GM19463 (cell line): ENCODE data around the gene INSIG1.

ENCODE experiments used
- ATAC-seq: cut with Tn5 transposase; IDR thresholded peaks from one replicate; pipeline ENCODE4 v1.9.1; 2021; ENCODE audit warnings: mild to moderate bottlenecking, moderate library complexity; ENCODE audit not compliant: unreplicated experiment

Gene INSIG1

DNA sequence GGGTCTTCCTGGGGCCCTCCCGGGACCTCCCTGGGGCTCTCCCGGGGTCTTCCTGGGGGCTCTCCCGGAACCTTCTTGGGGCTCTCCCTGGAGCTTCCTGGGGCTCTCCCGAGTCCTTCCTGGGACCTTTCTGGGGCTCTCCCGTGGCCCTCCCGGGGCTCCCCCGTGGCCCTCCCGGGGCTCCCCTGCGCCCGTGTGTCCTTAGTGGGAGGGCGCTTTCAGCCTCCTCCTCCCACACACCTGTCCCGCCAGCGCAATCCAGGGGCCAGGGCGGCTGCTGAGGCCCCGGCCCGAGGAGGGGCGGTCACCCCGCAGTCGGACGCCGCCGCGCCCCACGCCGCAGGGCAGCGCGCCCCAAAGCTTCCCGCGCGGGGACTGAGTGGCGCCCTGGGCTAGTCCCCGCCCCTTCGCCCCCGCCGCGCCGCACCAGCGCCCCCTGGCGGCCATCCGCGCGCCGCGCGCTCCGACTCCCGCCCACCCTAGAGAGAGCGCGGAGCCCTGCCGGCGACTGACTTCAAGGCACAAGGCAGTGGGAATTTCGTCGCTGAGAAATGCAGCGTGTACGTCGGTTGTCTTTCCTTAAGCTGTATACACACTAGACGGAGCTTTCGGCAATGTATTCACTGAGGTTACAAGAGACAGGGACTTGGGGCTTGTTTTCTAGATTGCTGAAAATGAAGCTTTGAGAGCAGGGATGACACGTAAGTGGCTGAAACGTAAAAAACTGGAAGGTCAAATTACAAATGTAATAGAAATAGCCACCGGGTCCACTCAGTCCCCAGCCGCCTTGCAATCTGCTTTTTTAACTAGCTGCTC, 47.1 kb downstream of the INSIG1 start:
- ATAC-seq: peak; percentile 90

DNA sequence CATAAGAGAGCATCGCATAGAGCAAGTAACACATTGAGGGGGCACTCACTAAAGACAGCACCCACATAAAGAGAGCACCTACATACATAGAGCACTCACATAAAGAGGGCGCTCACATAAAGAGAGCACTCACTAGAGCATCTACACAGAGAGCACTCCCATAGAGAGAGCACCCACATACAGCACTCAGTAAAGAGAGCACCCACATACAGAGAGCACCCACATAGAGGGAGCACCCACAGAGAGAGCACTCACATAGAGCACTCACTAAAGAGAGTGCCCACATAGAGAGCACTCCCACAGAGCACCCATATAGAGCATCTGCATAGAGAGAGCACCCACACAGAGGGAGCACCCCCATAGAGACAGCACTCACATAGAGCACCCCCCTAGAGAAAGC, 47.8 kb downstream of the INSIG1 start:
- no peak for ATAC-seq

DNA sequence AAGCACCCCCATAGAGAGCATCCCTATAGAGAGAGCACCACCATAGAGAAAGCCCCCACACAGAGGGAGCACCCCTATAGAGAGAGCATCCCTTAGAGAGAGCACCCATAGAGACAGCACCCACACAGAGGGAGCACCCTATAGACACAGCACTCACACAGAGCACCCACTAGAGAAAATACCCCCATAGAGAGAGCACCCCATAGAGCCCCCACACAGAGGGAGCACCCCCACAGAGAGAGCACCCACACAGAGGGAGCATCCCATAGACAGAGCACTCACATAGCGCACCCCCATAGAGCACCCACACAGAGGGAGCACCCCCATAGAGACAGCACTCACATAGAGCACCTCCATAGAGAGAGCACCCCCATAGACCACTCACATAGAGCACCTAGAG, 48.6 kb downstream of the INSIG1 start:
- ATAC-seq: no peak

DNA sequence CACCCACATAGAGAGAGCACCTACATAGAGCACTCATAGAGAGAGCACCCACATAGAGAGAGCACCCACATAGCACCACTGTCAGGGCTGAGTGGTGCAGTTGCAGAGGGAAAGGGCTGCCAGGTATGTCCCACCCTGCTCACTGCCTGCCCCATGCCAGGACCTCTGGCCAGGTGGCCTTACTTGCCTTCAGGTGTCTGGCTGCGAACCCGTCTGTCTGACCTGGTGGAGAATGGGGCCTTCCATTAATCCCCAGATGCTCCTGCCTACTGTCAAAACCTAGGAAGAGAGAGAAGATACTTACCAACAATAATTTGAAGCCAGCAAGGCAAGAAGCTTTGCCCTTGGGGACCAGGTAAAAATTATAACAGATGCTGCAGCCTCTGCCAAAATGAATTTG, 51.1 kb downstream of the INSIG1 start:
- ATAC-seq: no peak

DNA sequence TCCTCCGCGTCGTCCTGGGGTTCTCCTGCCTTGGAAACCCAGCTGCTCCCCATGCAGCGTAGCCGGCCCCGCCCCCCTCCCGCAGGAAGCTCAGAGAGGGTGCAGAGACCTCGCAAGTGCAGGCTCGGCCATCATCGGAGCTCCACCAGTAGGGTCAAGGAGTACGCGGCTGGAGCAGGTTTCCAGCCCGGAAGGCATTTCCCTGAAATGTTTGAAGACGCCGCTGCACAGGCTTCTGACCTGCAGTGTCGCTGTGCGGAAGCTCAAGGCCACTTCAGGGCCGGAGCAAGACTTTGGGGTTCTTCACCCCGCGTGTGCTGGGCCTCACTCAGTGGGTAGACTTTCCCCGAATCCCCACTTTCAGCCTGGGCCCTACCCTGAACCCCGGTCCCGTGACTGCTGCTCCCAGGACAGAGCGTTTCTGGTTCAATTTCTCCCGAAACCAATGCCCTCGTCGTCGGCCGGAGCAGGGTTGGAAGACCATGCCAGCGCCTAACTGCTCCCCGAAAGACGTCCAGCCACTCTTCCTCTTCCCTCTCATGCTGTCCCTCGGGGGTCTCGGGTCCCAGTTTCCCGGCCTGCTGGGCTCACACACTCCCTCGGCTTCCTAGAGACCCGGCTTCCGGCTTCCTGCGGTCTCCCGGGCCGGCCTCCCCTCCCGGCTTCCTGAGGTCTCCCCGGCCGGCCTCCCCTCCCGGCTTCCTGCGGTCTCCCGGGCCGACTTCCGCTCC, 52.1 kb downstream of the INSIG1 start:
- ATAC-seq: no peak

DNA sequence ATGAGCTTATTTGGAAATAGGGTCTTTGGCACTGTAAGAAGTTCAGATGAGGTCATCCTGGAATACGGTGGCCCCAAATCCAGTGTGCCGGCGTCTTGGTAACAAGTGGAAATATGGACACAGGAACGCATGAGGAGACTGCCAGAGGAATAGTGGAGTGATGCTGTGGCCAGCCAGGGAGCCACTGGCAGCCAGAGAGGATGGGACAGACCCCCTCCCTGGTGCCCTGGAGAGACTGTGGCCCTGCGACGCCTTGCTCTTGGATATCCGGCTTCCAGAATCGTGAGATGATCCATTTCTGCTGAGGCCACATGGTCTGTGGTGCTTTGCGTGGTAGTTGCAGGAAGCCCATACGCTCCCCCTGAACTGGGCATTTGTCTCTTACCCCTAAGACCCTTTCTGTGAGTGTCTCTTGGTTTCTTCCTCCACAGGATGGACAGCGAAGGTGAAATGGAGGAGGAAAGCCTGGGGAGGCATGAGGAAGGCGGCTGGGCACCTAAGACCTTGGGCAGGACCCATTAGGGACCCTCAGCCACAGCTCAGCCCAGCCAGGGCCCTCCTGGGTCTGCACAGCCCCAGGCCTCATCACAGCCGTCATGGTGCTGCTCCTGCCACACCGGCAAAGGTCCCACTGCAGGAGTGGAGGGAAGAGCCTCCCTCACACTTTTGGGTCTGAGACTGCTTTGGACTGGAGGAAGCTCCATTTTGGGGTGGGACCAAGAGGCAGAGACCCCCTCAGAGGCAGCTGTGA, 53.6 kb downstream of the INSIG1 start:
- ATAC-seq: no peak

DNA sequence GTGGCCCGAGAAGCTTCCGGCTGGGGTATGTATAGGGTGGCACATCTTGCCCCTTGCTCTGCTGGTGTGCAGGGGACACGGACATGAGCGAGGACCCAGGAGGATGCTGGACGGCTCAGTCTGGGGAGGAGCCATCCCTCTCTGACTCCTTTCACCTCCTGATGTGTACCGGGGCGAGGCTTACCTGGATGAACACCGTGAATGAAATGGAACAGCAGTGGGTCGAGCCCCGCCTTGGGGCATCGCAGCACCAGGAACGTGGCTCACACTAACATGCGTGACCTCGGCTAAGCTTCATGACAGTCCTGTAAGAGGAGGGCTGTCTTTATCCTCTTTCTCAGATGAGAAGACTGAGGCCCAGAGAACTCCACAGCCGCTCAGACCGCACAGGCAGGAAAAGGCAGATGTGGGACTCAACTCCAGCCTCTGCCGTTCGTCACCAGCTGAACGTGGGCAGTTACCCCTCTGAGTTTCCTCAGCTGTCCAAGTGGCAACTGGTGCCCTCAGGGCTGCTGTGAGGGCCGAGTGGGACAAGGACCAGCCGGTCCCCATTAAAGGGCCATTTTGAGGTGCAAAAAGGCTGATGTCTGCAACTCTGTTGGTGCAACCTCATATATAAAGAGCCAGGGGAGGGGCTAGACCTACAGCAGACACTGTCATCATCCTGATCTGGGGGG, 54.5 kb downstream of the INSIG1 start:
- no peak for ATAC-seq

DNA sequence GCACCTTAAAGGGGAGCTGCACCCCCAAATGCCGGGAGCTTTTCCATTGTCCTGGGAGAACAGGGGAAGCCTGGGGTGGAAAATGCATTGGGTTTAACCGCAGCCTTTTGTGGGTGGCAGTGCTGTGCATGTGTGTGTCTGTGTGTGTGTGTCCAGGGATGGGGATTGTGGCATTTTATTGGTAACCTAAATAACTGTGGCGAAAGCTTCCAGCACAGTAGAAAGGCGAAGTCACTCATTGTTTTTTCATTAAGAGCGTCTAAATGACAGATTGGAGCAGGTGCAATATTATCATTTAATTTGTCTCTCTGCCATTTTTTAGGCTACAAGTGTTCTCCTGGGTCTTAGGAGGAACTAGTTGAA, 55.1 kb downstream of the INSIG1 start:
- ATAC-seq: no peak

DNA sequence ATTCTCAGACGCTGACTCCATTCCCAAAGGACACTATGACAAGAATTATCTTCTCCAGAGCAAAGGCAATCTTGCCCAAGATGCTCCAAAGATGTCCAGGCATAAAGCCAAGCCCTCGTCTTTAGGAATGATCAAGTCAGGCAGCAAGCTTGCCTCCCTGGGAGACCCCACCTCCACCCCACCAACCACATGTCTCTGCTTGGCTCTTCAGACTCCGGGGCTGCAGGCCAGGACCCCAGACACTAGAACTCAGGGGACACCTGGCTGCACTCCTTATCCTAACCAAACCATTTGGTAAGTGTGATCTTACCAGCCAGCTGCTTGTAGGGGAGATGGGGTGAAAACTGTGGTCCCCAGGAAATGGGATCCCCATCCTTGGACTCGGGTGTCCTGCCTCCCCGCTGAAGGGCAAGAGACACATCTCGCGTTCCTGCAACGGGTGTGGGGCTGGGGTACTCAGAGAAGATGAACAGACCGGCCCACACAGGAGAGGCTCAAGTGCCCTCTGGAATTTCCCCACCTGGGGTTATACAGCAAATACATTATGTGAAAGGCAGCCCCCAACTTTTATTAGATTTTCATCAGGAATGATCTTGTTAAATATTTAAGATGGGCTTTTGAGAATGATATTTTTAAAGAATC, 55.7 kb downstream of the INSIG1 start:
- no peak for ATAC-seq

DNA sequence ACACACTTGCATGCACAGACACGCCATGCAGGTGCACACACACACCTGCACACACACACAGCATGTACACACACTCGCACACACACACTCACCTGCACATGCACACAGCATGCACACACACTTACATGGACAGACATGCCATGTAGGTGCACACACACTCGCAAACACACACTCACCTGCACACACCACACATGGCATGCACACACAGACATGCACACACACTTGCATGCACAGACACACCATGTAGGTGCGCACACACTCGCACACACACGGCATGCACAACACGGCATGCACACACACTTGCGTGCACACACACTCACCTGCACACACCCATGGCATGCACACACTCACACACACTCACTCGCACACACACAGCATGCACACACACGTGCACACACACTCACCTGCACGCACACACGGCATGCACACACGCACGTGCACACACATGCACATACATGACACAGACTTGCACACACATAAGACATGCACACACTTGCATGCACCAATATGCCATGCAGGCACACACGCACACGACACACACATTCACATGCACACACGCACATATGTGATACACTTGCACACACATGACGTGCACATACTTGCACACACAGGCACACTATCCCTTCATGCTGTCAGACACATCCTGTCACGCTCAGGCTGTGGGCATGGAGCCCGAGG, 56.8 kb downstream of the INSIG1 start:
- ATAC-seq: no peak

DNA sequence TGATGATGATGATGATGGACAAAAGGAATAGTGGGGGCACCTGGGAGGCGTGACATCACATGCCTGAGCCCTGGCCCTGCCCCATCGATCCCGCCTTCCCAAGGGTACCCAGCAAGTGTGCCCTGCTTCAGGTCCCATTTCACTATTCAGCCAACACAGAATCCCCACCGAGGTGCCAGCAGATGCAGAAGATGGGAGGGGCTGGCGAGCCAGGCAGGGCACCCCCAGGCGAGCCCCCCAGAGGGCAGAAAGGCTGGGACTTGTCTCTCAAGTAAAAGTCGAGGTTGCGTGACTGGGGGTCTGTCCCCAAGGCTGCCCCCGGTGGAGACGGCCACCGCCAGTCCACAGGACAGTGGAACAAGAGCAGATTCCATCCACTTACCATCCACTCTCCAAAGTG, 57.5 kb downstream of the INSIG1 start:
- no peak for ATAC-seq

DNA sequence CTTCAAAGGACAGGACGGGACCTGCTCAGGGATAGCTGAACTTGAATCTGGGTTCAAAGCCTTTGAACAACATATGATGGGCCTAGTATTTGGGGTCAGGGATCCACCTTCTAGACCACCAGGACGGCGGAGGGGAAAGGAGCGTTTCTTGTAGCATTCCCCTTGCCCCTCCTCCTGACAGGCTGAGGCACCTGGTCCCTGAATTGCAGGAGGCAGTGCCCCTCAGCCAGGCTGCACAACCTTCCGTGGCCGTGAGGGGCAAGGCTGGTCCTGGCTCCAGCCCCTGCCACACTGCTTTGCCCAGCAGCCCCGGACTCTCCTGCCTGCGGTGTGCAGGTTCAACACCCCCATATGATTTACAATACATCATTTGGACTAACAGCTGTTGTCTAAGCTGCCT, 58.1 kb downstream of the INSIG1 start:
- ATAC-seq: no peak

DNA sequence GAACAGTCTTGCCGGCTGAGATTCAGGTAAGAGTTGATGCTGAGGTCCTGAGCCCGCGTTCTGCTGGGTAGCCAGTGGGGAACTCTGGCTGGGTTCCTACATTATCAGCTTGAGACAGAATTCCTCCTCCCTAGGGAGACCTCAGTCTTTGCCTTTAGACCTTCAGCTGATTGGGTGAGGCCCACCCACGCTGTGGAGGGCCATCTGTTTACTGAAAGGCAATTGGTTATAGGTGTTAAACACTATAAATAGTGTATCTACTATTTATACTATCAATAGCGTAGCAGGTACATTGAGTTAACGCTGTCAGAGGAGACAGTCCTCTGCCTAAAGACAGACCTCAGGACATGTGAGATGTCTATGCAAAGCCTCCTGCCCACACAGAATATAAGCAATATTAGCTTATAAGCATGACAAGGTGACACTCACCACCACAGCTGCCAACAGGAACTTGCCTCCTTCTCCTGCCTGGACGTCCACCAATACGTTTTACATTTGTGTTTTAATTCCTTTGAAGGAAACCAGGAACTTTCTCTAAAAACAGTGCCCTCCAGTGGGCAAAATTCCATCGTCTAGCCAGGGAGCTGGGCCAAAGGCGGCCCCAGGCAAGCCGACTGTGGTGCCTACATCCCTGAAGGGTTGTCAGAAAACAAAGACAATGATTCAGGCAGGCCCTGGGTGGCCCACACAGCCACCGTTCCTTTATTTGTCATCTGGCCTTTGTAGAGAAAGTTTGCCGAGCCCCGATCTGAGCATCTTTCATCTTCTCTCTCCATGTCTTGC, 58.8 kb downstream of the INSIG1 start:
- ATAC-seq: peak; percentile 19

DNA sequence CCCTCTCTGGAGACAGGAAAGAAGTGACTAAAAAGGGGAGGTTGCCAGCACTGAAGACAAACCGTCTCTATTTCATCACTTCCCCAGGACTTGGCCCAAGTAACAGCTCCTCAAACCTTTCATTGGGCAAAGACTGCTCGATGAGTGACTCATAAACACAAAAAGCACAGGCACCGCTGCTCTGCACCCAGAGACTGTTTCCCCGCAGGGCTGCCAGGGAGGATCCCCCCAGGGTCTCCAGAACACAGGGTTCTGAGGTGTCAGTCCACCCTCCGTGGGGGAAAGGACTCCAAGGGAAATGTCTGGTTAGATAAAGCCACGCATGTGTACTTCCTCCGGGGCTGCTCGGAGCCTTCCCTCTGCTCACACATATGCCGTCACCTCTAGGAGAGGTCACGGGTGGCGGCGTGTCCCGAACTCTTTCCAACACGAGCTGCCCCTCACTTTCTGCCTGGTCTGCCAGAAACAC, 59.9 kb downstream of the INSIG1 start:
- ATAC-seq: peak; percentile 16

DNA sequence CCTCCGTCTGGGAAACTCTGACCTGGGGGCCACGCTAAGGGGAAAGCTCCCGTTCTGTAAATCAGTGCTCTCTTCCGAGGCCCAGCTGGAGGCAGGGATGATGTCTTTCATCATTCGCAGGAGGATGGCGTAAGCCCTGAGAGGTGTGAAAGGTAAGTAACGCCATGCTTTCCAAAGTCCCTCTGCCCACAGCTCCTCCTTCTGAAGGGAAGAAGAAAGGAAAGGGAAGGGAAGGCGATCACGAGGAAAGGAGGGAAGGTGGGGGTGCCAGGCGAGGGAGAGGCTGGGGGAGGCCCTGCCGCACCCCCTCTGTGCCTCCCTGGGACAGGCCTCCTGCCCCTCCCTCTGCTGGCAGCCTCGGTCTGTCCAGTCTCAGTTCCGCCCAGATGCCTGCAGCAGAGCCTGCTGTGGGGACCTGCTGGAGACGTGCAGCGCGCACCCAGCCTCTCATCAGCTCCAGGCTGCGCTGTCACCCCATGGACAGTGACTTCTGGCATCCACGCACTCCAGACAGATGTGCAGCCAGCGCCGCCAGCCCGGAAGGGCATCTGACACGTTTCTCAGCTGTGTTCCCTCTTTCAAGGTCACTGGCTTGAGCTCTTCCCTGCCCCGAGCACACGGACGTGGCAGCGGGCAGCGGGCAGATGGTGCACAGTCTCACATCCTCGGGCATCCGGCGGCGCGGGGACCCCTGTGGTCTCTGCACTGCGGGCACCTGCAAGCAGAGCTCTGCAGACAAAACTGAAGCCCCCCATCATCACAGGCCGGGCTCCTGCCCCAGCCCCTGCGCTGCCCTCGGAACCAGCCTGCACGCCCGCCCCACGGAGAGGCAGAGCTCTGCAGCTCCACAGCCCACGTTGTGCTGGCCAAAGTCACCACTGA, 60.6 kb downstream of the INSIG1 start:
- ATAC-seq: no peak

DNA sequence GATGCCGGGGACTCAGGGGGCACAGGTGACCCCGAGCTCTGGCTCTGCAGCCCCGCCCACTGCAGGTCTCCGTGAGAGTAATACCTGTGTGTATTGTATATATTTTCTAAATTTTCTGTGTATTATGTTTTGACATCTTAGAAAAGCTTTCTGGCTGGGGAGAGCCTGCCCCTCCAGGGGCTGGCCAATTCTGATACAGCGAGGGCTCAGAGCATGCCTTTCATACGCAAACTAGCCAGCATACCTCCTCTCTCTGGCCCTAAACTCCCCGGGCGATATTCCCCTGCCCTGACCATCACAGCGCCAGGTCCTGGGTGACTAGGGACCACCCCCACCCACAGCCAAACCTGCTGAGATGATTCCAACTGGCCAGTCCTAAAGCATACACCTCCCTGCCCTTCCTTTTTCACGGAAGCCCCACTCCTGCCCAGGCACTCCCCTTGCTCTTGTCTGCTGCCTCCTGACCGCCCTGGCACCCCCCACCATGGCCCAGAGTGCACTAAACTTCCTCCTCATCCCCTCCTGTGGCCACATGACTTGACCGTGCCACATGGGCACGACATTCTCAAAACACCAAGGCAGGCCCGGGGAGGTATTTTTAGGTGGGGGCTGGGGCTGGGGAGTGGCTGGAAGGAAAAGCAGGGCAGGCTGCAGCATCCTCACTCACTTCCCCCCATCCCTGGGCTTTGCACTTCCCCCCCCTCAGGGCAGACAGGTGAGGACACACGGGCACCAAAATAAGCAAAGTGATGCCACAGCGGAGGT, 61.5 kb downstream of the INSIG1 start:
- no peak for ATAC-seq
